Gastrocnemius medialis (tissue), 4 donors: ENCODE results near the gene C10orf53.

Source experiments
- CTCF ChIP-seq, 5 experiments: fragments of 450-650 bp in 3 of 5; fragments of 200-600 bp in 2 of 5; sonication (generic) in 2 of 5; IDR thresholded peaks in 4 of 5; conservative IDR thresholded peaks in 1 of 5; 1 replicate in 4 of 5; 2 replicates in 1 of 5; pipeline ENCODE4 v1.5.1; 2016 to 2019; ENCODE audit warnings: antibody characterized with exemption in 5 of 5, mild to moderate bottlenecking in 3 of 5, moderate library complexity in 3 of 5
- POLR2A ChIP-seq, 2 donors: fragments of 450-650 bp; IDR thresholded peaks; one replicate each; pipeline ENCODE4 v1.6.1; 2017; ENCODE audit warnings: antibody characterized with exemption in 2 of 2, mild to moderate bottlenecking in 2 of 2, moderate library complexity in 2 of 2

GRCh38 chr10:49682879-49683278 lies 3.4 kb downstream of the C10orf53 start:
- TF ChIP-seq CTCF (IDR thresholded peaks at IDR 0.05 in 4 of 5, conservative IDR thresholded peaks at IDR 0.05 in 1 of 5) (no peak), POLR2A (IDR thresholded peaks at IDR 0.05) (no peak)
